Activated naive CD8-positive, alpha-beta T cell (primary cell): Measurements from ENCODE around the gene DPCD.

Source experiments
- H3K27ac Mint-ChIP-seq: one replicate; pipeline ENCODE4 v1.8.0; 2021; ENCODE audit warnings: mixed read lengths
- H3K27me3 Mint-ChIP-seq: one replicate; pipeline ENCODE4 v1.8.0; 2021; ENCODE audit warnings: mixed read lengths
- H3K36me3 Mint-ChIP-seq: one replicate; pipeline ENCODE4 v1.8.0; 2021; ENCODE audit warnings: mixed read lengths
- H3K4me1 Mint-ChIP-seq: one replicate; pipeline ENCODE4 v1.8.0; 2021; ENCODE audit warnings: low read depth, mixed read lengths
- H3K4me3 Mint-ChIP-seq: one replicate; pipeline ENCODE4 v1.8.0; 2021; ENCODE audit warnings: mild to moderate bottlenecking, mixed read lengths
- H3K9me3 Mint-ChIP-seq: one replicate; pipeline ENCODE4 v1.8.0; 2021; ENCODE audit warnings: low read depth, mixed read lengths

DPCD gene

GRCh38 chr10:101646364-101646763 lies 58.2 kb downstream of the DPCD start:
- Mint-ChIP-seq H3K27ac (no peak overlapping the region), H3K27me3 (no peaks in the 10 kb centered on the region), H3K36me3 (peaks cover 9% of the 10 kb centered on the region), H3K4me3 (no peak overlapping the region), H3K9me3 (no peaks in the 10 kb centered on the region), H3K4me1 (peaks cover 8% of the 10 kb centered on the region)

GRCh38 chr10:101647255-101647654 lies 59.1 kb downstream of the DPCD start:
- Mint-ChIP-seq H3K36me3 (peaks cover 6% of the 10 kb centered on the region), H3K4me1 (peaks cover 6% of the 10 kb centered on the region), H3K9me3 (no peaks in the 10 kb centered on the region), H3K4me3 (no peak overlapping the region), H3K27me3 (no peaks in the 10 kb centered on the region), H3K27ac (no peak overlapping the region)

GRCh38 chr10:101649525-101650085 lies 61.5 kb downstream of the DPCD start:
- no peaks in the 10 kb centered on the region for H3K9me3 Mint-ChIP-seq
- H3K4me1 Mint-ChIP-seq = peaks cover 1% of the 10 kb centered on the region
- no peak overlapping the region for H3K4me3 Mint-ChIP-seq
- H3K36me3 Mint-ChIP-seq = peaks cover 2% of the 10 kb centered on the region
- no peak overlapping the region for H3K27ac Mint-ChIP-seq
- H3K27me3 Mint-ChIP-seq = no peaks in the 10 kb centered on the region

GRCh38 chr10:101650863-101651262 lies 62.7 kb downstream of the DPCD start:
- Mint-ChIP-seq H3K27ac (no peak overlapping the region), H3K4me3 (no peak overlapping the region), H3K9me3 (no peaks in the 10 kb centered on the region), H3K36me3 (peaks cover 5% of the 10 kb centered on the region), H3K4me1 (peaks cover 1% of the 10 kb centered on the region), H3K27me3 (no peaks in the 10 kb centered on the region)

GRCh38 chr10:101651336-101651735 lies 63.2 kb downstream of the DPCD start:
- no peak overlapping the region for H3K27ac Mint-ChIP-seq
- no peak overlapping the region for H3K4me3 Mint-ChIP-seq
- no peaks in the 10 kb centered on the region for H3K9me3 Mint-ChIP-seq
- H3K36me3 Mint-ChIP-seq = peaks cover 5% of the 10 kb centered on the region
- peaks cover 3% of the 10 kb centered on the region for H3K4me1 Mint-ChIP-seq
- H3K27me3 Mint-ChIP-seq = no peaks in the 10 kb centered on the region

GRCh38 chr10:101653536-101653935 lies 65.4 kb downstream of the DPCD start:
- H3K36me3 Mint-ChIP-seq = peaks cover 7% of the 10 kb centered on the region
- H3K4me1 Mint-ChIP-seq = peaks cover 5% of the 10 kb centered on the region
- H3K4me3 Mint-ChIP-seq = no peak overlapping the region
- no peaks in the 10 kb centered on the region for H3K27me3 Mint-ChIP-seq
- H3K9me3 Mint-ChIP-seq = no peaks in the 10 kb centered on the region
- H3K27ac Mint-ChIP-seq = no peak overlapping the region

GRCh38 chr10:101655570-101655969 lies 67.4 kb downstream of the DPCD start:
- Mint-ChIP-seq H3K36me3 (peaks cover 6% of the 10 kb centered on the region), H3K4me3 (no peak overlapping the region), H3K27me3 (no peaks in the 10 kb centered on the region), H3K9me3 (no peaks in the 10 kb centered on the region), H3K4me1 (peaks cover 4% of the 10 kb centered on the region), H3K27ac (no peak overlapping the region)

- H3K4me3 Mint-ChIP-seq = no peak overlapping the region
- H3K27me3 Mint-ChIP-seq = no peaks in the 10 kb centered on the region
- H3K27ac Mint-ChIP-seq = no peak overlapping the region
- H3K36me3 Mint-ChIP-seq = peaks cover 6% of the 10 kb centered on the region
- no peaks in the 10 kb centered on the region for H3K9me3 Mint-ChIP-seq
- H3K4me1 Mint-ChIP-seq = peaks cover 7% of the 10 kb centered on the region
Observed at GRCh38 chr10:101656890-101657289, 68.8 kb downstream of the DPCD start.

- Mint-ChIP-seq H3K36me3 (peaks cover 6% of the 10 kb centered on the region), H3K27ac (no peak overlapping the region), H3K4me3 (no peak overlapping the region), H3K4me1 (peaks cover 10% of the 10 kb centered on the region), H3K9me3 (no peaks in the 10 kb centered on the region), H3K27me3 (no peaks in the 10 kb centered on the region)
Observed at GRCh38 chr10:101658975-101659374, 70.9 kb downstream of the DPCD start.
